GM19372 (cell line): Measurements from ENCODE around the gene QSOX1.

ENCODE experiments used
- ATAC-seq: cut with Tn5 transposase; IDR thresholded peaks from one replicate; pipeline ENCODE4 v1.9.1; 2021; ENCODE audit warnings: mild to moderate bottlenecking, low read depth, moderate library complexity; ENCODE audit not compliant: unreplicated experiment

The QSOX1 gene

GRCh38 chr1:180145446-180145845 lies 9.2 kb upstream of the QSOX1 start:
- ATAC-seq: no peak

- ATAC-seq: no peak
Measured at GRCh38 chr1:180150982-180151381, 3.7 kb upstream of the QSOX1 start.

GRCh38 chr1:180151508-180151907 lies 3.2 kb upstream of the QSOX1 start:
- ATAC-seq: no peak

GRCh38 chr1:180152588-180152987 lies 2.1 kb upstream of the QSOX1 start:
- ATAC-seq: no peak

- no peak for ATAC-seq
Measured at GRCh38 chr1:180153032-180153431, 1.6 kb upstream of the QSOX1 start.

- ATAC-seq: peak; percentile 0
Measured at GRCh38 chr1:180154003-180154324, 705 bp upstream of the QSOX1 start.

- ATAC-seq: no peak
Measured at GRCh38 chr1:180155182-180155682, 563 bp downstream of the QSOX1 start.

- no peak for ATAC-seq
Measured at GRCh38 chr1:180156201-180156600, 1.5 kb downstream of the QSOX1 start.

- no peak for ATAC-seq
Measured at GRCh38 chr1:180156631-180157091, 2.0 kb downstream of the QSOX1 start.

- ATAC-seq: no peak
Measured at GRCh38 chr1:180157108-180157507, 2.4 kb downstream of the QSOX1 start.

- no peak for ATAC-seq
Measured at GRCh38 chr1:180157576-180158057, 2.9 kb downstream of the QSOX1 start.

- no peak for ATAC-seq
Measured at GRCh38 chr1:180158149-180159147, 3.8 kb downstream of the QSOX1 start.

- no peak for ATAC-seq
Measured at GRCh38 chr1:180160357-180160756, 5.7 kb downstream of the QSOX1 start.

- ATAC-seq: no peak
Measured at GRCh38 chr1:180163041-180163440, 8.4 kb downstream of the QSOX1 start.

- ATAC-seq: no peak
Measured at GRCh38 chr1:180165096-180165495, 10.4 kb downstream of the QSOX1 start.

GRCh38 chr1:180165509-180166435 lies 11.1 kb downstream of the QSOX1 start:
- no peak for ATAC-seq

GRCh38 chr1:180166436-180166800 lies 11.7 kb downstream of the QSOX1 start:
- no peak for ATAC-seq

GRCh38 chr1:180167021-180167701 lies 12.5 kb downstream of the QSOX1 start:
- ATAC-seq: no peak

GRCh38 chr1:180167721-180168467 lies 13.2 kb downstream of the QSOX1 start:
- no peak for ATAC-seq
